Lower lobe of right lung (tissue), 2 donors: ENCODE results near the gene SLC28A1. TPM values are rescaled to one million over a fixed set of nuclear protein-coding genes. Genes with fewer than 3 reads are reported as not detected.

ENCODE experiments used
- ATAC-seq, 2 donors: fragments of 200-7000 bp; cut with Tn5 transposase; one replicate each; pipeline ENCODE4 v1.9.1; 2020 to 2022; ENCODE audit warnings: mild to moderate bottlenecking in 2 of 2, moderate library complexity in 2 of 2
- DNase-seq: peaks from one replicate; pipeline ENCODE4 v3.0.0-alpha.2; 2020
- H3K27ac ChIP-seq: fragments of 200-600 bp; one replicate; pipeline ENCODE4 v1.8.0; 2022
- H3K27me3 ChIP-seq: fragments of 200-600 bp; one replicate; pipeline ENCODE4 v1.8.0; 2022; ENCODE audit warnings: low read depth
- H3K36me3 ChIP-seq: fragments of 200-600 bp; one replicate; pipeline ENCODE4 v1.8.0; 2022; ENCODE audit warnings: mild to moderate bottlenecking
- H3K4me1 ChIP-seq: fragments of 200-600 bp; one replicate; pipeline ENCODE4 v1.8.0; 2022
- H3K4me3 ChIP-seq: fragments of 200-600 bp; one replicate; pipeline ENCODE4 v1.8.0; 2022; ENCODE audit warnings: mild to moderate bottlenecking
- H3K9me3 ChIP-seq: fragments of 200-600 bp; one replicate; pipeline ENCODE4 v1.8.0; 2022
- intact Hi-C: fragments of 100-400 bp; cut with DNase I; formaldehyde crosslinking; loops from one replicate; pipeline ENCODE4 v1.11.0; 2022
- total RNA-seq: library from RNA; stranded (reverse); fragmentation: NEBNext Ultra II Directional; extraction: Animal tissue kit (Norgen Biotek cat#: 25700); gene quantifications from one replicate; pipeline ENCODE4 v1.2.1, GENCODE V29; 2021
- TF ChIP-seq, protein P1 (sequence below): fragments of 200-600 bp; IDR thresholded peaks from one replicate; pipeline ENCODE4 v1.8.0; 2022; ENCODE audit warnings: antibody characterized with exemption, mild to moderate bottlenecking
- donor health status: DM: no; HTN: yes; CAD: no; lungs with severe emphysema.

SLC28A1 gene
- total RNA-seq, 1 donor from 2014 or later = not detected

DNA sequence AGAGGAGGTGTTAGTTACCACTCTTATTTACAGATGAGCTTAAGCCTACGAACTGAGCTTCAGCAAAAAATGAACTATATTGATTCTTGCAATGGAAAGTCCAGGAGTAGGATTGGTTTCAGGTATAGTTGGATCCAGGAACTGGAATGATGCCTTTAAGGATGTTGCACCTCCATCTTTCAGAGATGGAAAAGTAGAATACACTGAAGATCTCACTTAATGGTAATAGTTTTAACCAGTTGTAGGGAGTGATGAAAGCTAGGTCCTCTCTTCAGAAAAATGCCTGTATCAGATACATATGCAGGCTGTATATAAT lies 2.5 kb downstream of the SLC28A1 start:
- H3K4me1 ChIP-seq = no peaks in the 10 kb centered on the region
- intact Hi-C loops = no loop called here

DNA sequence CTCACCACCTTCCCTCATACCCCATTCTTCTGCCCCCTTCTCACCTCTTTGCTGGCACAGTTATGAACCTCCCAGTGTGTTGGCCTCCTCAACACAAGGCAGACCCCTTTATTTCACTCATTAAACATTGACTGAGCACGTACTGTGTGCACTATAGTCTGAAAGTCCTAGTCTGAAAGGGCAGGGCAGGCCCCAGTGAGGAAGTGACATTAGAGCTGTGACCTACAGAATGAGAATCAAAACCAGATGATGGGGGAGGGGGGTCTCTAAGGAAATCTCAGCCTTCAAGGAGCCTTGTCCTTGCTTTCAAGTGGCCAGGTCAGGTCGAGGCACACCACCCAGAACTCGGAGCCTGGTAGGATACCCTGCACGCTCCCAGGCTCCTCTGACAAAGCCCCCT lies 3.5 kb downstream of the SLC28A1 start:
- intact Hi-C loops = no loop called here
- H3K9me3 ChIP-seq = no peaks in the 10 kb centered on the region
- no peak for ATAC-seq
- H3K27ac ChIP-seq = no peak overlapping the region
- H3K27me3 ChIP-seq = no peaks in the 10 kb centered on the region
- TF ChIP-seq, protein P1, sequence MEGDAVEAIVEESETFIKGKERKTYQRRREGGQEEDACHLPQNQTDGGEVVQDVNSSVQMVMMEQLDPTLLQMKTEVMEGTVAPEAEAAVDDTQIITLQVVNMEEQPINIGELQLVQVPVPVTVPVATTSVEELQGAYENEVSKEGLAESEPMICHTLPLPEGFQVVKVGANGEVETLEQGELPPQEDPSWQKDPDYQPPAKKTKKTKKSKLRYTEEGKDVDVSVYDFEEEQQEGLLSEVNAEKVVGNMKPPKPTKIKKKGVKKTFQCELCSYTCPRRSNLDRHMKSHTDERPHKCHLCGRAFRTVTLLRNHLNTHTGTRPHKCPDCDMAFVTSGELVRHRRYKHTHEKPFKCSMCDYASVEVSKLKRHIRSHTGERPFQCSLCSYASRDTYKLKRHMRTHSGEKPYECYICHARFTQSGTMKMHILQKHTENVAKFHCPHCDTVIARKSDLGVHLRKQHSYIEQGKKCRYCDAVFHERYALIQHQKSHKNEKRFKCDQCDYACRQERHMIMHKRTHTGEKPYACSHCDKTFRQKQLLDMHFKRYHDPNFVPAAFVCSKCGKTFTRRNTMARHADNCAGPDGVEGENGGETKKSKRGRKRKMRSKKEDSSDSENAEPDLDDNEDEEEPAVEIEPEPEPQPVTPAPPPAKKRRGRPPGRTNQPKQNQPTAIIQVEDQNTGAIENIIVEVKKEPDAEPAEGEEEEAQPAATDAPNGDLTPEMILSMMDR = no peak
- H3K4me3 ChIP-seq = no peak overlapping the region
- no peak for DNase-seq
- no peaks in the 10 kb centered on the region for H3K36me3 ChIP-seq
- no peaks in the 10 kb centered on the region for H3K4me1 ChIP-seq

More for the DNA sequence above, 2.5 kb downstream of the SLC28A1 start:
- no peak overlapping the region for H3K27ac ChIP-seq
- DNase-seq = no peak
- no peaks in the 10 kb centered on the region for H3K9me3 ChIP-seq
- H3K36me3 ChIP-seq = no peaks in the 10 kb centered on the region
- TF ChIP-seq, protein P1 = no peak
- no peak overlapping the region for H3K4me3 ChIP-seq
- ATAC-seq = no peak
- no peaks in the 10 kb centered on the region for H3K27me3 ChIP-seq

DNA sequence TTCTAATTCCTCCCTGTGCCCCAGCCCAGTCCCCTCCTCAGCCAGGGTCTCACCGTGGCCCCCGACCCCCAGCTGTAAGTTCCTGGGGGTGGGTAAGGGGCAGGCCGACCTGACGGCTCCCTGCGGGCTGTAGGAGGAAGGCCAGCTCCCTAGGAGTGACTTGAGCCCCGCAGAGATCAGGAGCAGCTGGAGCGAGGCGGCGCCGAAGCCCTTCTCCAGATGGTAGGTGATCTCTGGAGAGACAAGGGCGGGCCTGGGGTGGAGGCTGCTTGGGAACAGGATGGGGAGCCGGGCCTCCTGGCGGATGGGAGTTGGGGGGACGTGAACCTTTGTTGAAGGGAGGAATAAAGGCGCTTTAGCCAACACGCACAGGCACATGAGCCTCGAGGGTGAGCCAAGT lies 4.2 kb downstream of the SLC28A1 start:
- H3K27ac ChIP-seq = no peak overlapping the region
- H3K9me3 ChIP-seq = no peaks in the 10 kb centered on the region
- DNase-seq = no peak
- ATAC-seq = no peak
- intact Hi-C loops = no loop called here
- no peaks in the 10 kb centered on the region for H3K4me1 ChIP-seq
- H3K27me3 ChIP-seq = no peaks in the 10 kb centered on the region
- no peak overlapping the region for H3K4me3 ChIP-seq
- TF ChIP-seq, protein P1 = no peak
- no peaks in the 10 kb centered on the region for H3K36me3 ChIP-seq

DNA sequence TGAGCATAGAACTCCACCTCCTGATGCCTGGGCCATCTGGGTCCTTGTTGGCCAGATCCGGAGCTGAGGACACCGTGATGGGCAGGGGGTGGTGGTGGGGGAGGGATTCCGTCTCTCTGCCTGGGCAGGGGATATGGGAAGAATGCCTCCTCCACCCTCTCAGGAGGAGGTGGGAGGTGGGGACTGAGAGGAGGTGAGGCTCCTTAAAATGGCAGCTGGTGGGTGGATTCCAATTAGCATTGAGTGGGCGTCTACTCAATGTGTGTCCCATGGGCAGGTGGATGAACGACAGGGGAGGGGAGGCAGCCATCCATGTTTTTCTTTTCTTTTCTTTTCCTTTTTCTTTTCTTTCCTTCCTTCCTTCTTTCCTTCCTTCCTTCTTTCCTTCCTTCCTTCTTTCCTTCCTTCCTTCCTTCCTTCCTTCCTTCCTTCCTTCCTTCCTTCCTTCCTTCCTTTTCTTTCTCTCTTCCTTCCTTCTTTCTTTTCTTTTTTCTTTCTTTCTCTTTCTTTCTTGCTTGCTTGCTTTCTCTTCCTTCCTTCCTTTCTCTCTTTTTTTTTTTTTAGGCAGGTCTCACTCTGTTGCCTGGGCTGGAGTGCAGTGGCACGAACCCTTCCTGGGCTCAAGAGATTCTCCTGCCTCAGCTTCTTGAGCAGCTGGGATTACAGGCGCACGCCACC lies 5.0 kb downstream of the SLC28A1 start:
- intact Hi-C loops = no loop called here
- no peaks in the 10 kb centered on the region for H3K4me1 ChIP-seq
- no peaks in the 10 kb centered on the region for H3K36me3 ChIP-seq
- TF ChIP-seq, protein P1 = no peak
- DNase-seq = no peak
- H3K4me3 ChIP-seq = no peak overlapping the region
- no peaks in the 10 kb centered on the region for H3K27me3 ChIP-seq
- no peaks in the 10 kb centered on the region for H3K9me3 ChIP-seq
- no peak for ATAC-seq
- H3K27ac ChIP-seq = no peak overlapping the region

DNA sequence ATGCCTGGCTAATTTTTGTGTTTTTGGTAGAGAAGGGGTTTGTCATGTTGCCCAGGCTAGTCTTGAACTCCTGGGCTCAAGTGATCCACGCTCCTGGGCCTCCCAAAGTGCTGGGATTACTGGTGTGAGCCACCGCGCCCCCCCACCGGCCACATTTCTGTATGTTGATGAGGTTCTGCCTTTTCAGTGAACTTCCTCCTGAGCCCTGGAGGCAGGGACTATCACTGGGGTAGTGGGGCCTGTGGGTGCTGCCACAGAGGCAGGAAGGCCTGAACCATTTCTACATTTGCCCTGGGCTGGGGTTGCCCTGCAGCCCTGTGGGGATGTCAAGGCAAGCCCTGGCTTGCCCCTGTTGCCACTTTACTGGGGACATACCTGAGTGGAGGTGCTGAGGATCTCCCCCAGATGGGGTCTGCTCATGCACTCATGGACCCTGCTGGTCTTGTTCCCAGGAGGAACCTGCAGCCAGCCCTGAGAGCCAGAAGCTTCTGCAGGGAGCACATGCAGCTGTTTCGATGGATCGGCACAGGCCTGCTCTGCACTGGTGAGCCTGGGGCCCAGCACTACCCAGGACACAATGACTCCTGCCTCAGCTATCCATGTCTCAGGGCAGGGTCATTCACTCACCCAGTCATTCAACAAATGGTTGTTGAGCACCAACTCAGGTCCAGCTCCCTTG lies 5.7 kb downstream of the SLC28A1 start:
- Histone ChIP-seq H3K9me3 (no peaks in the 10 kb centered on the region), H3K4me3 (no peak overlapping the region), H3K4me1 (no peaks in the 10 kb centered on the region), H3K27me3 (no peaks in the 10 kb centered on the region), H3K27ac (no peak overlapping the region), H3K36me3 (no peaks in the 10 kb centered on the region)
- ATAC-seq (no peak), DNase-seq (no peak)
- TF ChIP-seq, protein P1 = no peak
- intact Hi-C loops = no loop called here
